Gastroesophageal sphincter (tissue), 4 donors: ENCODE data around the gene HAUS7. TPM values are rescaled to one million over a fixed set of nuclear protein-coding genes. Genes with fewer than 3 reads are reported as not detected.

Source experiments
- ATAC-seq: fragments of 150-250 bp; one replicate; pipeline ENCODE4 v1.9.1; 2016; ENCODE audit warnings: mild to moderate bottlenecking, moderate library complexity
- H3K27ac ChIP-seq, 4 donors: fragments of 200-600 bp; sonication (generic) in 3 of 4; 1 replicate in 3 of 4; 2 replicates in 1 of 4; pipeline ENCODE4 v1.5.1; 2016 to 2019
- H3K27me3 ChIP-seq: fragments of 200-600 bp; sonication (generic); one replicate; pipeline ENCODE4 v1.5.1; 2019
- H3K36me3 ChIP-seq, 2 donors: fragments of 200-600 bp; sonication (generic); one replicate each; pipeline ENCODE4 v1.5.1; 2019; ENCODE audit warnings: control low read depth in 1 of 2
- H3K4me1 ChIP-seq, 3 donors: fragments of 200-600 bp; sonication (generic); 1 replicate in 2 of 3; 2 replicates in 1 of 3; pipeline ENCODE4 v1.5.1; 2016 to 2019; ENCODE audit warnings: control low read depth in 2 of 3
- H3K4me3 ChIP-seq, 2 donors: fragments of 200-600 bp; sonication (generic); one replicate each; pipeline ENCODE4 v1.5.1; 2019; ENCODE audit warnings: mild to moderate bottlenecking in 1 of 2, moderate library complexity in 1 of 2
- H3K9me3 ChIP-seq, 3 donors: fragments of 200-600 bp; sonication (generic); one replicate each; pipeline ENCODE4 v1.5.1; 2017 to 2019; ENCODE audit warnings: control low read depth in 2 of 3
- EP300 ChIP-seq: sonication (generic); formaldehyde crosslinking; IDR thresholded peaks from one replicate; pipeline ENCODE4 v1.6.1; 2017; ENCODE audit warnings: antibody characterized with exemption, mild to moderate bottlenecking
- POLR2A ChIP-seq, 2 donors: fragments of 450-650 bp; IDR thresholded peaks; one replicate each; pipeline ENCODE4 v1.6.1; 2017; ENCODE audit warnings: antibody characterized with exemption in 2 of 2, mild to moderate bottlenecking in 2 of 2, moderate library complexity in 1 of 2
- POLR2AphosphoS5 ChIP-seq: sonication (generic); formaldehyde crosslinking; IDR thresholded peaks from one replicate; pipeline ENCODE4 v1.6.1; 2017; ENCODE audit warnings: antibody characterized with exemption
- WGBS, 2 donors: methylation state at CpG; one replicate each; pipeline ENCODE4 v1.1.5; 2018; ENCODE audit warnings: low coverage in 1 of 2; 5-methylcytosine and 5-hydroxymethylcytosine counted together
- total RNA-seq, 4 donors: library from RNA; depleted of rRNA; stranded (reverse); fragments of >200 nt; gene quantifications; one replicate each; pipeline ENCODE4 v1.1.0, GENCODE V29; 2016
- TF ChIP-seq, protein P1 (sequence below), 4 experiments: fragments of 200-600 bp in 2 of 4; fragments of 450-650 bp in 2 of 4; sonication (generic) in 1 of 4; IDR thresholded peaks; one replicate each; pipeline ENCODE4 v1.5.1; 2017 to 2019; ENCODE audit warnings: antibody characterized with exemption in 4 of 4, mild to moderate bottlenecking in 2 of 4, moderate library complexity in 2 of 4

HAUS7 gene
- total RNA-seq, 4 donors from 2014 or later: 20.2 to 34.0 (median 28.3) TPM

GRCh38 chrX:153511784-153512500 lies 41.6 kb upstream of the HAUS7 start:
- Histone ChIP-seq H3K4me3 (no peak overlapping the region), H3K27me3 (peaks cover 8% of the 10 kb centered on the region), H3K9me3 (no peaks in the 10 kb centered on the region), H3K36me3 (no peaks in the 10 kb centered on the region), H3K27ac (no peak overlapping the region), H3K4me1 (peaks cover 0 to 9% (median 0%) of the 10 kb centered on the region in 3 donors)
- ATAC-seq: no peak
- TF ChIP-seq, protein P1, sequence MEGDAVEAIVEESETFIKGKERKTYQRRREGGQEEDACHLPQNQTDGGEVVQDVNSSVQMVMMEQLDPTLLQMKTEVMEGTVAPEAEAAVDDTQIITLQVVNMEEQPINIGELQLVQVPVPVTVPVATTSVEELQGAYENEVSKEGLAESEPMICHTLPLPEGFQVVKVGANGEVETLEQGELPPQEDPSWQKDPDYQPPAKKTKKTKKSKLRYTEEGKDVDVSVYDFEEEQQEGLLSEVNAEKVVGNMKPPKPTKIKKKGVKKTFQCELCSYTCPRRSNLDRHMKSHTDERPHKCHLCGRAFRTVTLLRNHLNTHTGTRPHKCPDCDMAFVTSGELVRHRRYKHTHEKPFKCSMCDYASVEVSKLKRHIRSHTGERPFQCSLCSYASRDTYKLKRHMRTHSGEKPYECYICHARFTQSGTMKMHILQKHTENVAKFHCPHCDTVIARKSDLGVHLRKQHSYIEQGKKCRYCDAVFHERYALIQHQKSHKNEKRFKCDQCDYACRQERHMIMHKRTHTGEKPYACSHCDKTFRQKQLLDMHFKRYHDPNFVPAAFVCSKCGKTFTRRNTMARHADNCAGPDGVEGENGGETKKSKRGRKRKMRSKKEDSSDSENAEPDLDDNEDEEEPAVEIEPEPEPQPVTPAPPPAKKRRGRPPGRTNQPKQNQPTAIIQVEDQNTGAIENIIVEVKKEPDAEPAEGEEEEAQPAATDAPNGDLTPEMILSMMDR (IDR thresholded peaks at IDR 0.05): no peak
- TF ChIP-seq POLR2AphosphoS5 (no peak), POLR2A (IDR thresholded peaks at IDR 0.05) (no peak), EP300 (no peak)
- 100% methylated on average over 1 of the region's 17 CpGs; no CpG with 5 or more reads in 1 of the 2 donors for whole genome bisulfite sequencing, 2 donors

DNA sequence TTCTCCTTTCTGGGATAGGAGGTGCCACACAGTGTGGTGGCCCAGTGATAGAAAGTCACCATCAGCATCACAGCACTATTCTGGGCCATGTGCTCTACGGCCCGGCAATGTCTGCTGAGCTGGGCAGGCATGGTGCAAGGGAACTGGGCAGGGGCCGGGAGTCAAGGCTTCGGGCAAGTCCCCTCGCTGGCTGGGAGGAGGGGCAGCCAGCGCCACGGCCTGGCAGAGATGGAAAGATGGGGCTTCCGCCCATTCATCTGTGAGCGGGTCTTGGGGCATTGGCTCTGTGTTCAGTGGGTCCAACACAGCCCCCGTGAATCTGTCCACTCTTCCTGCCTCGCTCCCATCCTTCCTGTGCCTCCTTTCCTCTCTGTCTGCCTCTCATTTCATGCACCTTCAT lies 40.0 kb upstream of the HAUS7 start:
- no peak for ATAC-seq

GRCh38 chrX:153509592-153509991 lies 39.2 kb upstream of the HAUS7 start:
- no peak overlapping the region for H3K27ac ChIP-seq
- no peaks in the 10 kb centered on the region for H3K27me3 ChIP-seq
- no peaks in the 10 kb centered on the region for H3K36me3 ChIP-seq
- no peak for ATAC-seq
- no peak overlapping the region for H3K4me3 ChIP-seq
- H3K4me1 ChIP-seq: peaks cover 0 to 9% (median 0%) of the 10 kb centered on the region in 3 donors
- no CpG with 5 or more reads among the region's 14 CpGs for WGBS, 2 donors
- TF ChIP-seq, protein P1 (IDR thresholded peaks at IDR 0.05): no peak
- TF ChIP-seq EP300 (no peak), POLR2AphosphoS5 (no peak), POLR2A (IDR thresholded peaks at IDR 0.05) (no peak)
- no peaks in the 10 kb centered on the region for H3K9me3 ChIP-seq

More for the DNA sequence above, 40.0 kb upstream of the HAUS7 start:
- TF ChIP-seq EP300: no peak
- TF ChIP-seq POLR2A (IDR thresholded peaks at IDR 0.05): no peak
- H3K27me3 ChIP-seq: no peaks in the 10 kb centered on the region
- H3K9me3 ChIP-seq: no peaks in the 10 kb centered on the region
- H3K27ac ChIP-seq: no peak overlapping the region
- peaks cover 0 to 9% (median 0%) of the 10 kb centered on the region in 3 donors for H3K4me1 ChIP-seq
- H3K4me3 ChIP-seq: no peak overlapping the region
- no peaks in the 10 kb centered on the region for H3K36me3 ChIP-seq
- WGBS, 2 donors: 48% methylated on average over 3 of the region's 11 CpGs; no CpG with 5 or more reads in 1 of the 2 donors

- 16% methylated on average over 5 of the region's 19 CpGs; no CpG with 5 or more reads in 1 of the 2 donors for WGBS, 2 donors
- no peak overlapping the region for H3K27ac ChIP-seq
- H3K4me3 ChIP-seq: no peak overlapping the region
- H3K36me3 ChIP-seq: no peaks in the 10 kb centered on the region
- TF ChIP-seq EP300 (no peak), POLR2A (IDR thresholded peaks at IDR 0.05) (no peak), POLR2AphosphoS5 (peak; percentile 39)
- TF ChIP-seq, protein P1 (IDR thresholded peaks at IDR 0.05): peak in 3 of 4 experiments; percentile 85 to 90 (median 89)
- no peaks in the 10 kb centered on the region for H3K27me3 ChIP-seq
- peaks cover 0 to 9% (median 0%) of the 10 kb centered on the region in 3 donors for H3K4me1 ChIP-seq
- no peaks in the 10 kb centered on the region for H3K9me3 ChIP-seq
- ATAC-seq: peak; percentile 85
Observed at GRCh38 chrX:153507484-153508178, 37.3 kb upstream of the HAUS7 start.

DNA sequence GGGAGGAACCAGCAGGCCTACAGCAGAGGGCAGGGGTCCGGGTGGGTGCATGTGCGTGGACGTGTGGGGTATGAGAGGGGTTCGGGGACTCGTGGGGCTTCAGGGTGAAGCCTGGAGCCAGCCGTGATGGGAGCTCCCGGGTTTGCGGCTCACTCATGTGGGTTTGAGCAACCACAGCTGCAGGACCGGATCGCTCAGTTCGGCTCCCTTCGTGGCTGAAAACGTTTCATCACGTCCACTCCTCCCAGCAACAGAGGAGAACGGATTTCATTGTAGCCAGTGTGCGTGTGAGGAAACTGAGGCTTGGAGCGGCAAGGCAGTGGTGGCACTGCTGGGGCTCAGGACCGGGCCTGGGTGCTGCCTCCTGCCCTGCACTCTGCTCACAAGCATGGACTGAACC lies 35.0 kb upstream of the HAUS7 start:
- TF ChIP-seq POLR2AphosphoS5 (no peak), EP300 (no peak), POLR2A (IDR thresholded peaks at IDR 0.05) (no peak)
- TF ChIP-seq, protein P1 (IDR thresholded peaks at IDR 0.05): no peak
- ATAC-seq: no peak
- H3K36me3 ChIP-seq: no peaks in the 10 kb centered on the region
- H3K27me3 ChIP-seq: no peaks in the 10 kb centered on the region
- no peak overlapping the region for H3K27ac ChIP-seq
- whole genome bisulfite sequencing, 2 donors: 17% methylated on average over 1 of the region's 18 CpGs; no CpG with 5 or more reads in 1 of the 2 donors
- H3K4me3 ChIP-seq: no peak overlapping the region
- peaks cover 0 to 13% (median 0%) of the 10 kb centered on the region in 3 donors for H3K4me1 ChIP-seq
- H3K9me3 ChIP-seq: no peaks in the 10 kb centered on the region
